BLaER1 treated with 17β-estradiol and CSF1 and Interleukin-3, amounts not matched to agents 10 nM and 100 nM (cell line): ENCODE measurements around the gene ZMYND15.

Experiments
- H3K27ac ChIP-seq, 11 experiments: shearing (Covaris generic); formaldehyde crosslinking; 2 replicates each; pipeline ENCODE4 v1.8.1; 2022
- H3K27me3 ChIP-seq, 11 experiments: shearing (Covaris generic); formaldehyde crosslinking; 2 replicates each; pipeline ENCODE4 v1.8.1; 2022
- H3K36me3 ChIP-seq, 11 experiments: shearing (Covaris generic); formaldehyde crosslinking; 2 replicates each; pipeline ENCODE4 v1.8.1; 2022
- H3K4me1 ChIP-seq, 10 experiments: shearing (Covaris generic); formaldehyde crosslinking; 2 replicates each; pipeline ENCODE4 v1.8.1; 2022
- H3K4me2 ChIP-seq, 11 experiments: shearing (Covaris generic); formaldehyde crosslinking; 2 replicates each; pipeline ENCODE4 v1.8.1; 2022
- H3K4me3 ChIP-seq, 10 experiments: shearing (Covaris generic); formaldehyde crosslinking; 2 replicates each; pipeline ENCODE4 v1.8.1; 2022
- H3K9ac ChIP-seq, 11 experiments: shearing (Covaris generic); formaldehyde crosslinking; 2 replicates each; pipeline ENCODE4 v1.8.1; 2022
- H3K9me3 ChIP-seq, 11 experiments: shearing (Covaris generic); formaldehyde crosslinking; replicated peaks in 1 of 11; 2 replicates each; pipeline ENCODE4 v1.8.1; 2022
- H4K20me1 ChIP-seq, 11 experiments: shearing (Covaris generic); formaldehyde crosslinking; 2 replicates each; pipeline ENCODE4 v1.8.1; 2022
- Cebpa-rat ChIP-seq, 11 experiments: shearing (Covaris generic); IDR thresholded peaks; 2 replicates each; pipeline ENCODE4 v1.8.1; 2022

The ZMYND15 gene

DNA sequence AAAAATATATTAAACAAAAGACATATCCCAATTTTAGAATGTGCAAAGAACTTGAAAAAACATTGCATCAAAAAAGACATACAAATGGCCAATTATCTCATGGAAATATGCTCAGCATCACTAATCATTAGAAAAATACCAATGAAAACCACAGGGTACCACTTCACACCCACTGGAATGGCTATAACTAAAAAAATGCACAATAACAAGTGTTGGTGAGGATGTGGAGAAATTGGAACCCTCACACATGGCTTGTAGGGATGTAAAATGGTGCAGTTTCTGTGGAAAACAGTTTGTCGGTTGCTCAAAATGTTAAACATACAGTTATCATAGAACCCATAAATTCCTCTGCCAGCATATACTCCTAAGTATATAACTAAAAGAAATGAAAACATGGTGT lies 55.5 kb downstream of the ZMYND15 start:
- peaks cover 22 to 34% (median 28%) of the 10 kb centered on the region in 11 experiments for H3K36me3 ChIP-seq
- peaks cover 0 to 5% (median 0%) of the 10 kb centered on the region in 11 experiments; a peak in 3 of 22 replicates for H3K27me3 ChIP-seq
- peak overlapping the region in 6 of 11 experiments; percentile 51 to 67 (median 60); a peak in 7 of 22 replicates for H3K4me2 ChIP-seq
- peak overlapping the region in 5 of 11 experiments; percentile 67 to 91 (median 84); a peak in 6 of 22 replicates for H3K9ac ChIP-seq
- peaks cover 0 to 3% (median 0%) of the 10 kb centered on the region in 11 experiments; a peak in 1 of 22 replicates for H3K9me3 ChIP-seq
- peak overlapping the region; percentile 75 to 88 (median 85); a peak in 21 of 22 replicates for H3K27ac ChIP-seq
- H3K4me3 ChIP-seq = peak overlapping the region in 1 of 10 experiments; percentile 73; a peak in 2 of 20 replicates
- peaks cover 16 to 29% (median 21%) of the 10 kb centered on the region in 10 experiments for H3K4me1 ChIP-seq
- TF ChIP-seq Cebpa-rat (IDR thresholded peaks at IDR 0.05) = no peak
- H4K20me1 ChIP-seq = peaks cover 0 to 12% (median 4%) of the 10 kb centered on the region in 11 experiments; a peak in 6 of 22 replicates
